LHCN-M2 (cell line): ENCODE results near the gene RAI1. TPM values are rescaled to one million over a fixed set of nuclear protein-coding genes. Genes with fewer than 3 reads are reported as not detected.

Experiments
- DNase-seq: peaks from one replicate; pipeline ENCODE4 v3.0.0-alpha.2; 2012; ENCODE audit warnings: low read depth
- total RNA-seq: library from RNA; depleted of rRNA; stranded (reverse); fragments of >200 nt; gene quantifications from 2 replicates; pipeline ENCODE4 v1.2.3, GENCODE V29; 2014

RAI1 gene
- total RNA-seq, 1 experiment from 2014 or later: 10.3 TPM

GRCh38 chr17:17813725-17814095 lies 132.5 kb downstream of the RAI1 start:
- no peak for DNase-seq

DNA sequence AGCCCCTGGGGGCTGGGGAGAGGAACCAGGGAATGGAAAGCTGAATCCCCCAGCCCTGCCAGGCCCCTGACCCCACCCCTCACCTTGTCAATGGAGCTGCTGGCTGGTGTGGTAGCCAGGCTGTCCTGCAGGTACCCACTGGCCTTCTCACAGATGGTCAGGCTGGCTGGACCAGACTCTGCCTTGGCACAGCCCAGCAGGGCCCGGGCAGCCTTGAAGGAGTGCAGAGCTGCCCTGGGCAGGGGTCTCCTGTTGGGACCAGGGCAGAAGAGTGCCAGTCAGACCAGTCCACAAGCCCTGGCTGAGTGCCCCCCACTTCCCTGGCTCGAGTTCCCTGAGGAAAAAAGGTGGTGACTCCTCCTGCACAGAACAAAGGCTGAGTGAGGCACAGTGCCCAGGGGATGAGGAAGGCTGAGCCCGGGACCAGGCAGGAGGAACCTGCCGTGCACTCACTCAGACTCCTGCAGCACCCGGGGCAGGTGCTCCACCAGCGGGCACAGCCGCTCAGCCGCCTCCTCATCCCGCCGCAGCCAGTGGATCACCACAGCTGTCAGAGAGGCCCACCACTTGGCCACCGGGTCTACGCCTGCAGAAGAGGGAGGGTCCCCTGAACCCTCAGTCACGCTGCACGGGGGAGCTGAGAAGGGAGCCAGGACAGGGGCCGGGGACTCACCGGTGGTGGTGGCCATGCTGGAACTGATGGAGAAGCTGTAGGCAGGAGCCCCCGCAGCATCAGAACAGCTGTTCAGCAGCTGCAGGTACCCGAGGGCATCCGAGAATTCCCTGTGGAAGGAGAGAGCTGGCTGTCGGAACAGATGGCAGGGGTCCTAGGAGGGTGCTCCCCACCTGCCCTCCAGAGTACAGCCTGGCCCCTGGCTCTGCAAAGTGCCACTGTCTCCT lies 133.2 kb downstream of the RAI1 start:
- DNase-seq: no peak

GRCh38 chr17:17815062-17815406 lies 133.8 kb downstream of the RAI1 start:
- DNase-seq: no peak

GRCh38 chr17:17815436-17816200 lies 134.4 kb downstream of the RAI1 start:
- DNase-seq: no peak

- DNase-seq: no peak
Observed at GRCh38 chr17:17816240-17816814, 135.1 kb downstream of the RAI1 start.

DNA sequence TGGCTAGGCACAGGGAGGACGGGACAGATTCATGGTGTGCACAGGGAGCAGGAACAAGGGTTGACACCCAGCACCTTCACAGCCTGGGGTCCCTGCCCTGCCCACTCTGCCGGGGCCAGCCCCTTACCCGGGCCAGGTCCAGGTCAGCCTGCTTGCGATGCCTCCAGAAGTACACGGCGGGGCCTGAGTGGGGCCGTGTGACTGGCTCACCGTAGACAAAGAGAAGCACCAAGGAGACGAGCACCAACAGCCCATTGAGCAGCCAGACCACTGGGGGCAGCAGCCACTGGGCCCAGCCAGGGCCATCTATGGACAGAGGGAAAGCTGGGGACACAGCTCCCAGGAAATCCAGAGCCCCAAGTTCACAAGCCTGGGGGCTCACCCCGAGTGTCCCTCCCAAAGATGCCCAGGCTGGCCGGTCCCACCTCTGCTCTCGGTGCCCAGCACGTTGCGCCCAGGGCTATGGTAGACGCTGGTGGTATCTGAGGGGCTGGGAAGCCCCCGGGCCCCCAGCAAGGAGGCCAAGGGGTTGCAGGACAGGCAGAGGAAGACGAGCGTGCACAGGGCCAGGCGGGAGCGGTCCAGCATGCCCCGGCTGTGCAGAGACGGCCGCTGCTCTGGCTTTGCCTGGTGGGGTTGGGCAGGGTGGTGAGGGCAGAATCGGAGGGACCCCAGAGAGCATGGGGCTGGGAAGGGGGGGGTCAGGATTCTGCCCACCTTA lies 135.7 kb downstream of the RAI1 start:
- no peak for DNase-seq

DNA sequence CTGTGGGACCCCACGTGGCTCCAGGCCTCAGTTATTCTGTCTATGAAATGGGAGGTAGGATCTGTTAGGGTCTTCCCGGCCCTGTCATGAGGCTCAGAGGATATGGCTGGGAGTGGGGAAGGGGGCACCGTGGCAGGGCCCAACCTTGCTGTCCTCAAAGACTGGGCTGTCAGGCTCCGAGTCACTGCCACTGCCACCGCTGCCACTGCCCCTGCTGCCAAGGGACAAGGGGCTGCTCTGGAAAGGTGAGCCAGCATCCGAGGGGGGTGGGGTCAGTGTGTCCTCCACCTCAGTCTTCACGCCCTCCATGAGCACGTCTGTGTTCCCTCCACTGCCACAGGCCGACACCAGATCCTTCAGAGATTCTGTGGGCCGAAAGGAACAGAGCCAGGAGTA lies 136.3 kb downstream of the RAI1 start:
- no peak for DNase-seq

GRCh38 chr17:17818088-17818526 lies 136.8 kb downstream of the RAI1 start:
- DNase-seq: no peak

DNA sequence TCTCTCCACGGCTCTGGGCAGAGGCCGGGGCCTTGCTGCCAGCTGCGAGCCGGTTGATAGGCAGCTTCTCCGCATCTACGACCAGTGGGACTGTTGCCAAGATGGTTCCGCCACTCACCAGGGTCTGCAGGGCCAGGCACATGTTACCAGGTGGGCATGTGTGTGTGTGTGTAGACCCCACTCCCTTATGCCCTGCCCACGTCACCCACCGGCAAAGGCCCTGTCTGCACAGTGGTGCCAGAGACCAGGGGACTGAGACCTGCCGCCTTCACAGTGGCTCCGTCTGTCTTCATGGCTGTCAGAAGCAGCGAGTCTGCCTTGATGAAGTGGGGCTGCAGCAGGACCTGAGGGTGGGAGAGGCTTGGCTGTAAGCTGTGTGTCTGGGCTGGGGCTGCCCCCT lies 137.9 kb downstream of the RAI1 start:
- DNase-seq: no peak

DNA sequence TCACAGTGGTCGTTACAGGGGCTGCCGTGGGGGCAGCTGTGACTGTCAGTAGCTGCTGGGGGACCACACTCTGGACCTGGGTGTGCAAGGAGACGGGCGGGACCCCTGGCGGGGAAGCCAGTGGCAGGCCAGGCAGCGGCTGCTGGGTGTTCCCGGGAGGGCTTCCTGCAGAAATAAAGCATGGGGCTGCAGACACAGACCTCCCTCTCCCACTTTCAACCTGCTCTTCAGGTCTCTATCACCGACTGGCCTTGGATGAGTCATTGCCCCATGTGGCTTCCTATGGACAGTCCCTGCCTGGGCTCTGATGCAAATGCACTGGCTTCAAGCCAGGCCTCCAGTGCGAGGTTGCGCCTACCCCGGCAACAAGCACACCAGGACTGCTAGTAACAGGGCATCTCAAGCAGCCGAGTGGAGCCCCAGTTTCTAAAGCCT lies 138.3 kb downstream of the RAI1 start:
- DNase-seq: peak; percentile 70

- DNase-seq: no peak
Observed at GRCh38 chr17:17820046-17820445, 138.8 kb downstream of the RAI1 start.

GRCh38 chr17:17820463-17821158 lies 139.4 kb downstream of the RAI1 start:
- DNase-seq: no peak

GRCh38 chr17:17822189-17822588 lies 140.9 kb downstream of the RAI1 start:
- DNase-seq: peak; percentile 55

DNA sequence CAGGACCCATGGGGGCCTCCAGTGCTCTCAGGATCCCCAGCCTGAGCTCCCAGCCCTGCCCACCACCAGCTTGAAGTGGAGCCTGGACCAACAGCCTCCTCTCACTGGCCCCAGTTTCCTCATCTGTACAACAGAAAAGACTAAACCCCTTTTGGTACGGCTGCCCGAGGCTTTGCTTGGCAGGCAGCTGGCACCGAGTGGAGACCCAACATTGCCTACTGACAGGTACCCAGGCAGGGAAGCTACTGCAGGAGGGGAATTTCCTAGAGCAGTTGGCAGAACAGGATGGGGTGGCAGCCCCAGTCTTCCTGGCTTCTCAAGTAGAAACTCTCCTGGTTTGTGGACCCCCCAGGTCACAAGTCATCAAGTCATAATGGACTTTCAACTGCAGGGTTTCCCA lies 141.4 kb downstream of the RAI1 start:
- DNase-seq: no peak

- peak; percentile 84 for DNase-seq
Observed at GRCh38 chr17:17823433-17824118, 142.3 kb downstream of the RAI1 start.

DNA sequence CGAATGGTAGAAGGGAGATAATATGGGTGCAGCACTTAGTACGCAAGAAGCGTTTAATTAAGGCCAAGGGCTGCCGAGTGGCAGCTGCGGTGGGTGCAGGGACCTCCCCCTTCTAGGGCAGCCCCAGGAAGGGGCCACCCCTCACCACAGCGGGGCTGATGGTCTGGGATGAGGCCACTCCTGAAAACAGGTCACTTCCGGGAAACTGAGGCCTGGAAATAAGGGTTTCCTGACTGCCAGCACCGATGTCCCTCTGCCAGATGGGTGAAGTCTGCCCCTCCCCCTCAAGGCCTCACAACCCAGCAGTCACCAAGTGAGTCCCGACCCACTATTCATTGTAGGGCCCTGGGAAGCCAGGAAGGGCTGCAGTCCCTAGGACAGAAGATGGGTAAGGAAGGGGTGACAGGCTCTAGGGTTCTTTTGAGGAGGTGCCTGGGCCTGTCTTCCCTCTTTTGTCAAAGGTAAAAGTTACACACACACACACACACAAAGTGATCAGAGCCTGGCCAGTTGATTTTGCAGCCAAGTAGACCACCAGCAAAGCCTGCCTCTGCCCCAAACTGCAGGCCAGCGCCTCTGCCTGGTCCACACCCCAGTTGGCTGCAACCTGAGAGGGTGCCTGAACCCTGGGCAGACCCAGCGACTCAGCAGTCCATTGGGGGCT lies 143.0 kb downstream of the RAI1 start:
- no peak for DNase-seq

DNA sequence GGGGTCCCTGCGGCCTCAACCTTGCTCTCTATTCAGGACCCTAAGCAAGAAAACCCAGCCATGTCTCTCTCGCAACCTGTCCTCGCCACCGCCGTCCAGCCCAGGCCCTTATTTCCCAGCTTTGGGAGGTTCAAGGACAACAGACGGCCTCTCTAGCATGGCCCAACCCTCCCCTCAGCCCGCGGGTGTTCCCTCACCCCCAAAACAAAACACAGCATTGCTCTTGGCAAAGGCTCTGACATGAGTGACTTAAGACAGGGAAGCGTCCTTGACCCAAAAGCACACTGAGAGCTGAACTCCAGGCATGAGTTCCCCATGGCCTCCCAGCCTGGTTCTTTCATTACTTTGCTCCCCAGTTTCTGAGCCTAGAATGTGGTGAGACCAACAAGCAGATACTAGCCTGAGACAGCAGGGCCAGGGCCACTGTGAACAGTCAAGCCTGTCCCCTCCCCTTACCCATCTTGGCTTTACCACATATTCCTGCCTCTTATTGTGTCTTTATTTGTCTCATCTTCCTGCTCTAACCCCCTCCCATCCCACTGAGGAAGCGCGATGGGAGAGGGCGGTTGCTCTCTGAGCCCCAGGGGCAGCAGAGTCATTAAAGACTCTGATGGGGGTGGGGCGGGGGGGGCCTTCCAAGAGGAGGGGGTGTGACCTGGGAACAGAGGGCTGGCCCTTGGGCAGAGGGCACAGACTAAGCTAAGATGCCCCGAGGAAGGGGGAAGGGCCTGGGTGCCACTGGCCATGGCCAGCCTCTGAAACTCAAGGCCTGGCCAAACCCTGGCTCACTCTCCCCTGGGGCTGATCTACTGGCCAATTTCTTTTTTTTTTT lies 143.7 kb downstream of the RAI1 start:
- DNase-seq: peak; percentile 42

GRCh38 chr17:17826342-17826713 lies 145.1 kb downstream of the RAI1 start:
- DNase-seq: no peak
